MCF 10A (cell line): ENCODE data around the gene TM4SF20. TPM values are rescaled to one million over a fixed set of nuclear protein-coding genes. Genes with fewer than 3 reads are reported as not detected.
"Not testable (repeated sequence)": the region's sequence is repeated elsewhere in the genome, so short reads cannot be mapped to it uniquely, and the experiment has no call there.

Experiments
- BruUV-seq: library from RNA; stranded (reverse); fragments of 400-500 nt; replicated peaks from 2 replicates; lab custom pipeline; 2021; lab: Mats Ljungman, UMichigan
- CTCF ChIA-PET: fragments of 300-600 bp; sonication (Branson Sonifier 250); formaldehyde crosslinking; extraction: SDS; loops from one replicate; lab custom pipeline; 2021; ENCODE audit warnings: antibody characterized with exemption, inconsistent platforms; lab: Yijun Ruan, JAX
- POLR2A ChIA-PET: fragments of 300-600, 350-650 bp; sonication (Branson Sonifier 250); formaldehyde crosslinking; extraction: SDS; loops from one replicate; lab custom pipeline; 2020; ENCODE audit warnings: antibody characterized with exemption, inconsistent platforms; lab: Yijun Ruan, JAX
- DNase-seq: peaks from one replicate; pipeline ENCODE4 v3.0.0-alpha.2; 2018; ENCODE audit not compliant: unreplicated experiment
- H3K27ac Mint-ChIP-seq: one replicate; pipeline ENCODE4 v1.8.0; 2022; ENCODE audit warnings: mild to moderate bottlenecking, low read depth, mixed read lengths; ENCODE audit not compliant: unreplicated experiment
- H3K27me3 Mint-ChIP-seq: one replicate; pipeline ENCODE4 v1.8.0; 2022; ENCODE audit warnings: mixed read lengths; ENCODE audit not compliant: insufficient read depth, unreplicated experiment
- H3K36me3 Mint-ChIP-seq: one replicate; pipeline ENCODE4 v1.8.0; 2022; ENCODE audit warnings: mild to moderate bottlenecking, moderate library complexity, mixed read lengths; ENCODE audit not compliant: insufficient read depth, unreplicated experiment
- H3K4me1 Mint-ChIP-seq: one replicate; pipeline ENCODE4 v1.8.0; 2022; ENCODE audit warnings: mixed read lengths; ENCODE audit not compliant: insufficient read depth, unreplicated experiment
- H3K4me3 Mint-ChIP-seq: one replicate; pipeline ENCODE4 v1.8.0; 2022; ENCODE audit warnings: mild to moderate bottlenecking, moderate library complexity, mixed read lengths; ENCODE audit not compliant: unreplicated experiment
- H3K9me3 Mint-ChIP-seq: one replicate; pipeline ENCODE4 v1.8.0; 2022; ENCODE audit warnings: mixed read lengths; ENCODE audit not compliant: unreplicated experiment
- CTCF ChIP-seq: fragments of 200-600 bp; IDR thresholded peaks from one replicate; pipeline ENCODE4 v1.8.0; 2022; ENCODE audit warnings: antibody characterized with exemption, mild to moderate bottlenecking; ENCODE audit not compliant: unreplicated experiment
- intact Hi-C: fragments of 100-400 bp; cut with micrococcal nuclease; formaldehyde crosslinking; loops from 2 replicates; pipeline ENCODE4 v1.14.1; 2022
- total RNA-seq: library from RNA; stranded (reverse); gene quantifications from 2 replicates; pipeline ENCODE4 v1.2.3, GENCODE V29; 2022

Gene TM4SF20
- total RNA-seq, 1 experiment from 2014 or later: not detected

- CTCF ChIA-PET: interaction anchor here (0.6 kb wide), 1 partner anchor 81 kb away, joined by 3 read pairs; no protein-coding TSS in a partner anchor
Observed at GRCh38 chr2:227383686-227384085, 4.6 kb upstream of the TM4SF20 start.

GRCh38 chr2:227382241-227382835, 3.2 kb upstream of the TM4SF20 start:
- POLR2A ChIA-PET, H3K9me3 Mint-ChIP-seq, H3K4me3 Mint-ChIP-seq, intact Hi-C loops, H3K27me3 Mint-ChIP-seq, DNase-seq, H3K36me3 Mint-ChIP-seq, H3K27ac Mint-ChIP-seq, BruUV-seq: not testable (repeated sequence)
- CTCF ChIA-PET: interaction anchor here (0.6 kb wide), 1 partner anchor 15 kb away, joined by 3 read pairs; no protein-coding TSS in a partner anchor
- peaks cover 16% of the 10 kb centered on the region for H3K4me1 Mint-ChIP-seq

More at GRCh38 chr2:227383686-227384085, 4.6 kb upstream of the TM4SF20 start:
- intact Hi-C loops: no loop called here
- BruUV-seq: no TSS peak
- POLR2A ChIA-PET: interaction anchor here (0.6 to 1.1 kb wide), 2 partner anchors 169 to 475 kb away, joined by 3 read pairs; no protein-coding TSS in a partner anchor
- Mint-ChIP-seq H3K4me3 (no peak overlapping the region), H3K9me3 (no peaks in the 10 kb centered on the region), H3K36me3 (peaks cover 3% of the 10 kb centered on the region), H3K27ac (no peak overlapping the region), H3K4me1 (peaks cover 8% of the 10 kb centered on the region), H3K27me3 (no peaks in the 10 kb centered on the region)
- TF ChIP-seq CTCF: no peak
- no peak for DNase-seq

GRCh38 chr2:227378371-227378782, 729 bp downstream of the TM4SF20 start:
- Mint-ChIP-seq H3K9me3 (no peaks in the 10 kb centered on the region), H3K4me3 (no peak overlapping the region), H3K27me3 (no peaks in the 10 kb centered on the region), H3K27ac (peak overlapping the region; percentile 86), H3K36me3 (no peaks in the 10 kb centered on the region), H3K4me1 (peaks cover 23% of the 10 kb centered on the region)
- peak; percentile 88 for DNase-seq
- POLR2A ChIA-PET: interaction anchor here (0.6 to 2.8 kb wide), 14 partner anchors 8 to 1897 kb away, joined by 3 to 13 read pairs (median 4); partner anchors contain the start of genes MFF and SCYGR1
- TF ChIP-seq CTCF: no peak
- CTCF ChIA-PET: interaction anchor here (0.5 to 1.3 kb wide), 5 partner anchors 19 to 30 kb away, joined by 3 to 8 read pairs (median 3); no protein-coding TSS in a partner anchor
- intact Hi-C loops: loop anchor here (2.0 kb wide), 1 partner anchor 54 kb away; the partner anchor contains the start of gene MFF
- no TSS peak for BruUV-seq

- intact Hi-C loops: loop anchor here (2.0 kb wide), 1 partner anchor 53 kb away; the partner anchor contains the start of gene MFF
Observed at GRCh38 chr2:227377467-227378351, 1.4 kb downstream of the TM4SF20 start.

More at GRCh38 chr2:227377467-227378351, 1.4 kb downstream of the TM4SF20 start:
- H3K4me3 Mint-ChIP-seq: no peak overlapping the region
- peak; percentile 16 for TF ChIP-seq CTCF
- peaks cover 23% of the 10 kb centered on the region for H3K4me1 Mint-ChIP-seq
- no peaks in the 10 kb centered on the region for H3K9me3 Mint-ChIP-seq
- POLR2A ChIA-PET: interaction anchor here (0.6 to 2.8 kb wide), 12 partner anchors 9 to 1896 kb away, joined by 3 to 13 read pairs (median 4); partner anchors contain the start of gene MFF
- DNase-seq: no peak
- BruUV-seq: no TSS peak
- no peaks in the 10 kb centered on the region for H3K36me3 Mint-ChIP-seq
- H3K27me3 Mint-ChIP-seq: no peaks in the 10 kb centered on the region
- peak overlapping the region; percentile 86 for H3K27ac Mint-ChIP-seq
- CTCF ChIA-PET: interaction anchor here (0.7 to 1.3 kb wide), 4 partner anchors 15 to 30 kb away, joined by 3 to 8 read pairs (median 4); no protein-coding TSS in a partner anchor
